Right ventricle myocardium superior (tissue), 1 donor: Measurements from ENCODE around the gene IQUB. TPM values are rescaled to one million over a fixed set of nuclear protein-coding genes. Genes with fewer than 3 reads are reported as not detected.
"Not testable (repeated sequence)": the region's sequence is repeated elsewhere in the genome, so short reads cannot be mapped to it uniquely, and the experiment has no call there.

ENCODE experiments used
- ATAC-seq: fragments of 200-7000 bp; cut with Tn5 transposase; one replicate; pipeline ENCODE4 v1.9.1; 2020; ENCODE audit warnings: mild to moderate bottlenecking; ENCODE audit not compliant: poor library complexity
- DNase-seq: peaks from one replicate; pipeline ENCODE4 v3.0.0-alpha.2; 2020
- intact Hi-C: fragments of 100-400 bp; cut with DNase I; formaldehyde crosslinking; loops from one replicate; pipeline ENCODE4 v1.11.2; 2022
- total RNA-seq: library from RNA; stranded (reverse); fragmentation: NEBNext Ultra II Directional; extraction: Animal tissue kit (Norgen Biotek cat#: 25700); gene quantifications from one replicate; pipeline ENCODE4 v1.2.1, GENCODE V29; 2021
- donor health status: DM: no; HTN: yes; CAD: no; lungs with severe emphysema.

IQUB gene
- total RNA-seq, 1 donor from 2014 or later, result 0.30 TPM

DNA sequence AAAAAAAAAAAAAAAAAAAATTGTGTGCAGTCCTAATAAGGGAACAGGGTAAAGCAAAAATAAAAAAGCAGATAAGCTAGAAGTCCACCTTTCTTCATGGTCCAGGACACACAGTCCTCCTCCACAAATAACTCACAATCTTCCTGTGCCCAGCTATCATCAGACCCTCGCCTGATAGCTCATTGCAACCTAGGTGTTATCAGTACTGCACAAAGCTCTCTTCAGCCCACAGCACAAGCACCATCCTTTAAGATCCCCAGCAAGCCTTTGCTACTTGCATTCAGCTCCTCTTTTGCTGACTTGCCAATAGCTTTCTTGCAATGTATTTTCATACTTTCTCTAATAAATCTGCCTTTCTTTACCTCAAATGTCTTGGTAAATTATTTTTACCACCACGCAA is 18.2 kb upstream of the IQUB start:
- no peak for DNase-seq
- intact Hi-C loops, result no loop called here
- peak; percentile 51 for ATAC-seq

DNA sequence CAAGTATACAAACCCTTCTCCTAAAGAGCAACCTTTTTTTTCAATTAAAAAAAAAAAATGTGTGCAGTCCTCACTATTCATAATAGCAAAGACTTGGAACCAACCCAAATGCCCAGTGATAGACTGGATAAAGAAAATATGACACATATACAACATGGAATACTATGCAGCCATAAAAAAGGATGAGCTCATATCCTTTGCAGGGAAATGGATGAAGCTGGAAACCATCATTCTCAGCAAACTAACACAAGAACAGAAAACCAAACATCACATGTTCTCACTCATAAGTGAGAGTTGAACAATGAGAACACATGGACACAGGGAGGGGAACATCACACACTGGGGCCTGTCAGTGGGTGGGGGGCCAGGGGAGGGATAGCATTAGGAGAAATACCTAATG is 17.7 kb upstream of the IQUB start:
- intact Hi-C loops, result not testable (repeated sequence)

DNA sequence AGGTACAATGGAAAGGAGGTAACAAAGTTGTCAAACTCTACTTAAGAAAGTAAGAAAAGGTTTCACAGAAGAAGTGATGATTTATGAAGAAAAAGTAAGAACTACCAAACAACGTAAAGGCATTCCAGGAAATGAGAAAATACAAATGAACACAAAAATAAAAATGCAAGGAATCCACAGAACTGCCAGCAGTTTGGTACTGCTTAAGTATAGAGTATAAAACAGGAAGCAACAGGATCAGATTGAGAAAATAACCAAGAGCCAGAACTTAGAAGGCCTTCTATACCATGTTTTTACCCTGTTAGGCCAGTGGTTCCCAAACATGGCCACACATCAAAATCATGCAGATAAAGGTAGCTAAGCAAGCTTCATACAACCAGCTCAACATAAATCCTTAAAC is 14.0 kb upstream of the IQUB start:
- intact Hi-C loops, result no loop called here
- no peak for DNase-seq
- no peak for ATAC-seq

More for the DNA sequence above, 17.7 kb upstream of the IQUB start:
- ATAC-seq, DNase-seq: not testable (repeated sequence)

DNA sequence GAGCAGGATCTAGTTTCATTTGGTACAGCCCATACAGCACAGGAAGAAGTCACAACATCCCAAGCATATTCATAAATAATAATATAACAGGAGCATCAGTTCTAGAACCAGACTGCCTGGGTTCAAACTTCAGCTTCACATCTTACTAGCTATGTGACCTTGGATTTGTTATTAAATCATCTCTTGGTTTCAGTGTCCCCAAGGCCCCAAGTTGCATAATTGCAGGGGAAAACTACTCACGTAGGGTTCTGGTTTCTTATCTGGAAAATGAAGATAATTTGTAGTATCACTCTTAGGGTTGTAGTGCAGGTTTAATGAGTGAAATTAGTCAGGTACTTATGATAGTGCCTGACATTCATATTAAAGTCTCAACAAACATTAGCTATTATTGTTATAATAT is 5.5 kb upstream of the IQUB start:
- ATAC-seq (no peak), DNase-seq (no peak)
- intact Hi-C loops, result no loop called here

DNA sequence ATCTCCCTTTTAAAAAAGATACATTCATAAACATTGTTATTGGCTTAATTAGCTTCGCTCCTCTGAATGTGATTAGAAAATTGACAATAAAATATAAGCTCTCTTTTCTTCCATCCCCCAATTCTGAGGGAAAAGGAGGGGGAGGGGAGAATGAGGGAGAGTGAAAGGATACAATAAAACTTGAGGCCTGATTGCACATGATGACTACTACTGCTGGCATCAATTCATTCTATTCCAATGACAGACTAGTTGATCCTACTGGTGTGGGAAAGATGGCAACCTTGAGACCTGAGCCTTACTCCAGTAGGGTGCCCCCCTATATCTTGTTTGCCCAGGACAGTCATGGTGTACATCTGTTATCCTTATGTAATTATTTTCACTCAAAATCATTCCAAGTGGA is 4.5 kb upstream of the IQUB start:
- intact Hi-C loops, result no loop called here
- ATAC-seq (no peak), DNase-seq (no peak)

DNA sequence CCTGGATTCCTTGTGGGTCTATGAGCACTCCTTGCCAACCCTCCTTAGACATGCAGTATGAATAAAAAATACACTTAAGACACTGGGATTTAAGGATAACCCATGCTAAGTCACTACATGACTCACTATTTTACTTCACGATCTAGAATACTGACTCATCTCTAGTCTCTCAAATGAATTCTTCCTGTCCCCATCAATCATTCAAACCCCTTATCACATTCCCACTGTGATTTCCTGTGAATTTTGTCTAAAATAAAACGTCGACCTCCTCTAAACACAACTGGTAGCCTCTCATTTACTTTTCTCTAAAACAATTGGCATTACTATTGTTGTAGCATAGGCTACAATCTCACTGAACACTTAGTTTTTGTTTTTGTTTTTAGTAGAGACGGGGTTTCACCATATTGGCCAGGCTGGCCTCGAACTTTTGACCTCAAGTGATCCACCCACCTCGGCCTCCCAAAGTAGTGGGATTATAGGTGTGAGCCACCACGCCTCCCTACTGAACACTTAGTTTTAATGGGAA is 3.9 kb upstream of the IQUB start:
- intact Hi-C loops, result no loop called here
- ATAC-seq, result no peak
- no peak for DNase-seq

DNA sequence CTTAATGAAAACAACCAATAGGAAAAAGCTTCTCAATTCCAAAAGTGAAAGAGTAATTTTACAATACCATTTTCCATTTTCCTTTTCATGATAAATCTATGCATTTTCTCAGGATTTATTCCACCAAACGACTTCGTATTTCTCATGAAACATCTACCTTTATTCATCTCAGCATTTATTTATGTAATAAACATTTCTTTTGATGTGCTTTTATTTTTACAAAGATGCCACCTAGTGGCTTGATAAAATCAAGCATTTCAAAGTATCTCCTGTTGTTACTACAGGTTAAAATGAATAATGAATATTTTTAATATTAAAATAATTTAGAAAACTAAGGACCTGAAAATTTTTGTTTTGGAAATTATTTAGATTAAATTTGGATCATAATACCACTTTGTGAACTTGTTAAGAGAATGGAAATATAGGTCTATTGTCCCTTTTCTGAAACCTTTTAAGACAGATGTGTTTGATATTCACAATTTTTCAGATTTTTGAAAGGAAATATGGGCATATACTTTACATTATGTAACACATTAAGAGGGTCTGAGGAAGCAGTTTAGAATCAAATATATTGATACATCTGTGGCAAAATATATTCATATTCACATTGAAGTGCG is 2.7 kb upstream of the IQUB start:
- intact Hi-C loops, result no loop called here
- DNase-seq, result no peak
- ATAC-seq, result no peak

DNA sequence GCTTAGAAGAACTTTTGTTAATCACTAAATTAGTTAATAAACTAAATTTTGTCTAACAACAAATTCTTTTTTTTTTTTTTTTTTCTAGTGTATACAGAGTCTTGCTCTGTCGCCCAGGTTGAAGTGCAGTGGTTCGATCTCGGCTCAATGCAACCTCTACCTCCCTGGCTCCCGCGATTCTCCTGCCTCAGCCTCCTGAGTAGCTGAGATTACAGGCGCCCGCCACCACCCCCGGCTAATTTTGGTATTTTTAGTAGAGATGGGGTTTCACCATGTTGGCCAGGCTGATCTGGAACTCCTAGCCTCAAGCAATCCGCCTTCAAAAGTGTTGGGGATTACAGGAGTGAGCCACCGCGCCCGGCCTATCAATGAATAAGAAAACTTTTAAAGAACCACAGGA is 1.1 kb upstream of the IQUB start:
- intact Hi-C loops, result no loop called here
- DNase-seq (peak; percentile 43), ATAC-seq (no peak)

DNA sequence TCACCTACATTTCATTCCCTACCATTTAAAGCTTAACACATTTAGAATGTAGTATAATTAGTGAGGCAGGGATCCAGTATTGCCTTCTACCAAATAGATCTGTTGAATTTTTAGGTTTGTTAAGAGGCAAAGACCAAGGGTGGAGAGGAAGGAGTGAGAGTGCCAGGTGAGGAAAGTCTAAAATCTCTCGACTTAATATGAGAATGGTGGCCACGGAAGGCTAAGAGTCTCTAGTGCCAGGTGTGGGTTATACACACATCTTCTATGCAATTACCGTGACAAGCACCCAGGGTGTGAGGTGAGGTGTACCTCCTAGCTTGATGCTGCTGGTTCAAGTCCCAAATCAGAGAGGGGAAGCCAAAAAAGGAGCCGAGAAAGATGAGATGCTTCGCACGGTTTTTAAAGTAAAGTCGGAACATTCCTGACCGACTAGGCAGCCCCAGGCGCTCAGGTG is 439 bp downstream of the IQUB start:
- intact Hi-C loops, result no loop called here
- DNase-seq, result no peak
- ATAC-seq, result no peak

DNA sequence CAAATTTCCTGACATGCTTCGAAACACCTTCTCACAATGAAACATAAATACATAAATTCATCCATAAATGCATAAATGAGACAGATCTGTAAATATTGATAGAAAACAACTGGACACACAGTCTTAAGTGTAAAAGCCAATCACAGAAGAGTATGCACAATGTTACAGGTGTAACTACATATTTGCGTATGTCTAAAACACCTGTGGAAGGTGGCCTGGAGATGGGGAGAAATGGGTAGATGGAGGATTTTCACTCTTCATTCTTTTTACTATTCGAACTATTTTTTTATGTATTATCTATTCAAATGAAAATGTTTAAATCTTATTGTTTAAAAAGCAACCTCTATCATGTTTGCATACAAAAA is 860 bp downstream of the IQUB start:
- intact Hi-C loops, result no loop called here
- ATAC-seq, result no peak
- no peak for DNase-seq

DNA sequence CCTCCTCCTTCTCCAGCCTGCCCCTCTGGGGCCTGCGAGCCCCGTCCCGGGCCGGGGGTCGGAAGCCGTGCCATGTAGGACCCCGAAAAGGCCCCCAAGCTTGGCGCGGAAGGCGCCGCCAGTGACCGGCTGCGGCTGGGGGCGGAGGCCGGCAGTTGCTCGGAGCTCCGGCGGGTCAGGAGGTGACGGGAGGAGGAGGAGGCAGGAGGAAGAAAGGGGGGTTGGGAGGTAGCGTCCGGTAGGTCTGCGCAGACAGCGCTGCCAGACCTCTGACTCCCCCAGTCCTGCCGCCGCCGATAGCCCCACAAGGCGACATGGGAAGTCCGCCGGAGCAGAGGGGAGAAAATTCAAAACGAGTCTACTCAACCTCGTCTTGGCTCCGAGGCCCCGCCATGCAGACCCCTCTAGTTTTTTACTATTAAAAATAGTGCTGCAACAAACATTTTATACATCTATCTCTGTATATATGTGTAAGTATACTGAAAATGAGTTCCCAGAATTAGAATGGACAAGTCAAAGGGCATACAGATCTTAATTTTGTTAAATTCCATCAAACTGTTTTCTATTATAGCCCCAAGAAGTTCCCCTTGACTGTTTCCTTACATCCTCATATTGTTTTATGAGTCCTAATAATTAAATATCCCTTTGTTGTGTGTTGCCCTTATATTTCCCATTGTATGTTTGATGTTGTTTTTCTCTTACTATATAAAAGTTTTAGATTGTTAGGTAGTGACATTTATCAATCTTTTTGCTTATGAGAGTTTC is 1.4 kb downstream of the IQUB start:
- intact Hi-C loops, result not testable (repeated sequence)

DNA sequence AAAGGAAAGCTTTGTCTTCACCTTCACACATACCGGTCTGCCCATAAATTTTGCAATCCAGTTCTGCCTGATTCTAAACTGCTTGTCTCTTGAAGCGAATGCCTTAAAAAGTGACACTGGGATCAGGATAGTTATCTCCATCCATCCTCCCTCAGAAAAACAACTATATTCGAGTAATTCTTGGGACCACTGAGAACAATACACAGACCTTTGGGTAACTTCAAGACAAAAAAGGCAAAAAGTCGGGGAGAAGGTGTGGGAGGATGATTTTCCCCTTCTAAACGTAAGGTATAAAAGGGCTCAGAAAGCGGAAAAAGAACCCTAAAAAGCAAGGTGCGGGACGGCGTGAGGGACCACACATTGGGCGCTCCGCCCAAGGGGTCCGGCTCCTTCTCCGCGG is 2.1 kb downstream of the IQUB start:
- intact Hi-C loops, result not testable (repeated sequence)

More for the DNA sequence above, 1.4 kb downstream of the IQUB start:
- DNase-seq (peak; percentile 40), ATAC-seq (peak; percentile 53)

DNA sequence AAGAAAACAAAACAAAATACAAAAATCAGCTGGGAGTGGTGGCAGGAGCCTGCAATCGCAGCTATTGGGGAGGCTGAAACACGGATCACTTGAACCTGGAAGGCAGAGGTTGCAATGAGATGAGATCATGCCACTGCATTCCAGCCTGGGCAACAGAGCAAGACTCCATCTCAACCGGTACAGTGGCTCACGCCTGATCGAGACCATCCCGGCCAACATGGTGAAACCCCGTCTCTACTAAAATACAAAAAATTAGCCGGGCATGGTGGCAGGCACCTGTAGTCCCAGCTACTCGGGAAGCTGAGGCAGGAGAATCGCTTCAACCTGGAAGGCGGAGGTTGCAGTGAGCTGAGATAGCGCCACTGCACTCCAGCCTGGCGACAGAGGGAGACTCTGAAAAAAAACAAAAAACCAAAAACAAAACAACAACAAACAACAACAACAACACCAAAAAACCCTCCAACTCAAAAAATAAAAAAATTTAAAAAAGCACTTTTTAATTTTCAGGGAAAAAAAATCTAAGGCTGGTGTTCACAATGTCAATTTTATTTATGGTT is 4.3 kb downstream of the IQUB start:
- intact Hi-C loops, DNase-seq, ATAC-seq: not testable (repeated sequence)

More for the DNA sequence above, 2.1 kb downstream of the IQUB start:
- DNase-seq, ATAC-seq: not testable (repeated sequence)

DNA sequence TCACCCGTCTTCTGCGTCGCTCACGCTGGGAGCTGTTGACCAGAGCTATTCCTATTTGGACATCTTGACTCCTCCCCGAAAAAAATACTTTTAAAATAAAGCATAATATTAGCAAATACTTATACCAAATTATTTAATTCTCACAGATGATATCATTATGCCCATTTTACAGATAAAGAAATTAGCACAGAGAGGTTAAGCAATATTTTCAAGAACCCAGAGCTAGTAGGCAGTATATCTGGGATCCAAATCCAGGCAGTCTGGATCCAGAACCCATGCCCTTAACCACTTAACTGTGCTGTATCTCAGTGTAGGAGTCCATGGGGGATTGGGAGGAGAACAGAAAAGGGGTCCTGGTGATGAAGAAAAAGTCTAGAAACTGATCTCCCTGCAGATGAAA is 6.1 kb downstream of the IQUB start:
- intact Hi-C loops, result no loop called here
- DNase-seq, result no peak
- ATAC-seq, result no peak

DNA sequence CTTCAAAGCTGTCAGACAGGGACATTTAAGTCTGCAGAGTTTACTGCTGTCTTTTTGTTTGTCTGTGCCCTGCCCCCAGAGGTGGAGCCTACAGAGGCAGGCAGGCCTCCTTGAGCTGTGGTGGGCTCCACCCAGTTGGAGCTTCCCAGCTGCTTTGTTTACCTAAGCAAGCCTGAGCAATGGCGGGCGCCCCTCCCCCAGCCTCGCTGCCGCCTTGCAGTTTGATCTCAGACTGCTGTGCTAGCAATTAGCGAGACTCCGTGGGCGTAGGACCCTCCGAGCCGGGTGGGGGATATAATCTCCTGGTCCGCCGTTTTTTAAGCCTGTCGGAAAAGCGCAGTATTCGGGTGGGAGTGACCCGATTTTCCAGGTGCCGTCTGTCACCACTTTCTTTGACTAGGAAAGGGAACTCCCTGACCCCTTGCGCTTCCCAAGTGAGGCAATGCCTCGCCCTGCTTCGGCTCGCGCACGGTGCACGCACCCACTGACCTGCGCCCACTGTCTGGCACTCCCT is 6.6 kb downstream of the IQUB start:
- ATAC-seq, DNase-seq, intact Hi-C loops: not testable (repeated sequence)

DNA sequence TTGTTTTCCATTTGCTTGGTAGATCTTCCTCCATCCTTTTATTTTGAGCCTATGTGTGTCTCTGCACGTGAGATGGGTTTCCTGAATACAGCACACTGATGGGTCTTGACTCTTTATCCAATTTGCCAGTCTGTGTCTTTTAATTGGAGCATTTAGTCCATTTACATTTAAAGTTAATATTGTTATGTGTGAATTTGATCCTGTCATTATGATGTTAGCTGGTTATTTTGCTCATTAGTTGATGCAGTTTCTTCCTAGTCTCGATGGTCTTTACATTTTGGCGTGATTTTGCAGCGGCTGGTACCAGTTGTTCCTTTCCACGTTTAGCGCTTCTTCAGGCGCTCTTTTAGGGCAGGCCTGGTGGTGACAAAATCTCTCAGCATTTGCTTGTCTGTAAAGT is 7.9 kb downstream of the IQUB start:
- intact Hi-C loops, DNase-seq, ATAC-seq: not testable (repeated sequence)

DNA sequence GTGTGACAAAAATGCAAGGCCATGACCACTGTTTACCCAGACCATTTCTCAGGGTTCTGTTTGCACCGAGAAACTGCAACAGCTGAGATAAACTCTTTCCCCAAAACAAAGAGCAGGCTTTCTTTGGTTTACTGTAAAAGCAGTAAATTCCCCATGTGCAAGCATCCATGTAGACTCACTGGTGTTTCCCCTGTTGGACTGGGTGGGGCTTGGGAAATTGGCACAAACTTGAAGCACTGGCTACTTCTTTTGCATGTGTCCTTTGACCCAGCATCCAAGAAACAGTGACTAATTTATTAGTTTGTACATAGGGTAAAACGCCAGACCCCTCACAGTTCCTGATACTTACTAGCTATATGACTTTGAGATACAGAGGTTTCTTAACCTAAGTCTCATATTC is 12.3 kb downstream of the IQUB start:
- ATAC-seq (no peak), DNase-seq (no peak)
- intact Hi-C loops, result no loop called here

DNA sequence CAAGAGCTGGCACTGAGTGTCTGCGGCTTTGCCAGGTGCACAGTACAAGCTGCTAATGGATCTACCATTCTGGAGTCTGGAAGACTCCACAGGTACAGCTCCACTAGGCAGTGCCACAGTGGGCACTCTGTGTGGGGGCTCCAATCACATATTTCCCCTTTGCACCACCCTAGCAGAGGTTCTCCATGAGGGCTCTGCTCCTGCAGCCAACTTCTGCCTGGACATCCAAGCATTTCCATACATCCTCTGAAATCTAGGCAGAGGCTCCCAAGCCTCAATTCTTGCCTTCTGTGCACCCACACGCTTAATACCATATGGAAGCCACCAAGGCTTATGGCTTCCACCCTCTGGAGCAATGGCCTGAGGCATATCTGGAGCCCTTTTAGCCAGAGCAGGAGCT is 29.2 kb downstream of the IQUB start:
- no peak for DNase-seq

DNA sequence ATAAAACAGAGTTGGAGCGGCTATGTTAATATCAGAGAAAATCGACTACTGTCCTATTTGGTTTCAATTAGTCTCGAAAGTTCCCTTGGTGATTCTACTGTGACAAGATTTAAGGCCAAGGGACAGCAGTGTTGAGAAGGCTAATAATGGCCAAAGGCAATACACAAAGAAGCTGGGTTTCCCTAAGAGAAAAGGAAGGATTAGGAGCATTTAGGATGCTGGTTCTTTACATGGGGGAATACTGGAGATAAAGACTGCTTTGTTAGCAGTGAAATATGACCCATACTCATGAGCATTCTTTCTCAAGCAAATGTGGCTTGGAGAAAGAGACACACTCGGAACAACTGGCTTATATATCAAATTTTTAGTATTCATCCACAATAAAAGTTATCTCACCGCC is 32.2 kb downstream of the IQUB start:
- ATAC-seq (no peak), DNase-seq (no peak)
- intact Hi-C loops, result no loop called here

More for the DNA sequence above, 29.2 kb downstream of the IQUB start:
- intact Hi-C loops, result no loop called here
- ATAC-seq, result no peak
